PFSK-1 (cell line): Measurements from ENCODE around the gene KRTCAP2.

Experiments
- POLR2AphosphoS5 ChIP-seq: IDR thresholded peaks from 2 replicates; pipeline ENCODE4 v1.6.1; 2012; ENCODE audit warnings: low read depth, mild to moderate bottlenecking, control low read depth, low read length, moderate library complexity
- REST ChIP-seq, 2 experiments: IDR thresholded peaks; 2 replicates each; pipeline versions ENCODE4 v1.6.1 to v1.8.0; 2011 to 2012; ENCODE audit warnings: low read depth in 2 of 2, low read length in 2 of 2, control low read depth in 1 of 2, inconsistent platforms in 1 of 2, mild to moderate bottlenecking in 1 of 2, moderate library complexity in 1 of 2; ENCODE audit not compliant: insufficient read depth in 1 of 2
- TAF1 ChIP-seq: IDR thresholded peaks from 2 replicates; pipeline ENCODE4 v1.6.1; 2012; ENCODE audit warnings: low read length, control low read depth, borderline replicate concordance; ENCODE audit not compliant: insufficient read depth

GRCh38 chr1:155218854-155219591 is 45.9 kb upstream of the KRTCAP2 start:
- no peak for TF ChIP-seq REST (IDR thresholded peaks at IDR 0.05; ENCODE audit: insufficient read depth in 1 of 2, low read depth in 2 of 2, low read length in 2 of 2)
- no peak for TF ChIP-seq POLR2AphosphoS5
- TF ChIP-seq TAF1: no peak
